HepG2 (cell line): Measurements from ENCODE around the gene CCDC88A. TPM values are rescaled to one million over a fixed set of nuclear protein-coding genes. Genes with fewer than 3 reads are reported as not detected.

Experiments used
- HMG20B ChIP-seq: conservative IDR thresholded peaks from 2 replicates; pipeline ENCODE4 v1.6.1; 2016; ENCODE audit warnings: missing genetic modification reagents, missing compliant biosample characterization
- HOXA3 ChIP-seq: sonication (generic); formaldehyde crosslinking; IDR thresholded peaks from 2 replicates; pipeline ENCODE4 v1.5.0; 2020; ENCODE audit warnings: missing genetic modification reagents
- KDM4B ChIP-seq: sonication (generic); formaldehyde crosslinking; IDR thresholded peaks from 2 replicates; pipeline ENCODE4 v1.4.0; 2020; ENCODE audit warnings: missing genetic modification reagents
- MBD4 ChIP-seq: IDR thresholded peaks from 2 replicates; pipeline ENCODE4 v1.6.1; 2012; ENCODE audit warnings: low read length, inconsistent platforms, borderline replicate concordance
- NFYB ChIP-seq: sonication (generic); formaldehyde crosslinking; IDR thresholded peaks from 2 replicates; pipeline ENCODE4 v1.4.0; 2020; ENCODE audit warnings: missing genetic modification reagents
- NR1H2 ChIP-seq: sonication (generic); formaldehyde crosslinking; IDR thresholded peaks from 2 replicates; pipeline ENCODE4 v1.8.1; 2022; ENCODE audit warnings: low read depth, missing genetic modification reagents, borderline replicate concordance
- NRL ChIP-seq: sonication (generic); formaldehyde crosslinking; IDR thresholded peaks from 2 replicates; pipeline ENCODE4 v1.5.0; 2020; ENCODE audit warnings: missing genetic modification reagents, mild to moderate bottlenecking, moderate library complexity, borderline replicate concordance
- PHB2 ChIP-seq: fragments of 450-650 bp; IDR thresholded peaks from 2 replicates; pipeline ENCODE4 v1.6.1; 2018; ENCODE audit not compliant: partially characterized antibody
- PHF21A ChIP-seq: sonication (generic); formaldehyde crosslinking; IDR thresholded peaks from 2 replicates; pipeline ENCODE4 v1.5.0; 2020; ENCODE audit warnings: mild to moderate bottlenecking, missing genetic modification reagents
- RAD51 ChIP-seq: fragments of 450-650 bp; IDR thresholded peaks from 2 replicates; pipeline ENCODE4 v1.6.1; 2016; ENCODE audit warnings: borderline replicate concordance
- SIN3B ChIP-seq: fragments of 150-350 bp; IDR thresholded peaks from 2 replicates; pipeline ENCODE4 v1.6.1; 2014; ENCODE audit warnings: low read length
- ZNF10 ChIP-seq: sonication (generic); formaldehyde crosslinking; IDR thresholded peaks from 2 replicates; pipeline ENCODE4 v1.4.0; 2020; ENCODE audit warnings: mild to moderate bottlenecking, low read depth, missing genetic modification reagents, borderline replicate concordance
- ZNF224 ChIP-seq: sonication (generic); formaldehyde crosslinking; IDR thresholded peaks from 2 replicates; pipeline ENCODE4 v1.5.0; 2020; ENCODE audit warnings: mild to moderate bottlenecking, missing genetic modification reagents
- ZNF430 ChIP-seq: sonication (generic); formaldehyde crosslinking; IDR thresholded peaks from 2 replicates; pipeline ENCODE4 v1.9.0; 2021; ENCODE audit warnings: mild to moderate bottlenecking, missing genetic modification reagents
- ZNF501 ChIP-seq: sonication (generic); formaldehyde crosslinking; IDR thresholded peaks from 2 replicates; pipeline ENCODE4 v1.5.1; 2020; ENCODE audit warnings: mild to moderate bottlenecking, moderate library complexity, missing genetic modification reagents
- ZNF652 ChIP-seq: IDR thresholded peaks from 2 replicates; pipeline ENCODE4 v1.6.1; 2016; ENCODE audit warnings: low read depth, borderline replicate concordance
- ZNF737 ChIP-seq: sonication (generic); formaldehyde crosslinking; IDR thresholded peaks from 2 replicates; pipeline ENCODE4 v1.5.0; 2020; ENCODE audit warnings: missing genetic modification reagents, mild to moderate bottlenecking, borderline replicate concordance
- ZNF782 ChIP-seq: sonication (generic); formaldehyde crosslinking; IDR thresholded peaks from 2 replicates; pipeline ENCODE4 v1.4.0; 2020; ENCODE audit warnings: missing genetic modification reagents, mild to moderate bottlenecking, borderline replicate concordance
- polyA plus RNA-seq, 8 experiments: library from polyadenylated mRNA; depleted of rRNA in 3 of 8; stranded (reverse) in 7 of 8; unstranded in 1 of 8; fragments of >200 nt; fragmentation: Illumina TruSeq in 4 of 8; extraction: Trizol in 4 of 8; gene quantifications; 2 replicates each; pipeline versions ENCODE4 v1.2.1 to v1.2.3, GENCODE V29; 2011 to 2016; ENCODE audit warnings: low read depth in 4 of 8, missing spikeins in 1 of 8, mixed read lengths in 1 of 8; ENCODE audit not compliant: insufficient read depth in 1 of 8
- total RNA-seq, 5 experiments: library from RNA; depleted of rRNA; stranded (reverse); fragments of >200 nt; fragmentation: Illumina TruSeq; extraction: Trizol; gene quantifications; 2 replicates each; pipeline ENCODE4 v1.2.3, GENCODE V29; 2016; ENCODE audit warnings: low read depth in 1 of 5
- TF ChIP-seq, protein P1 (sequence below): sonication (generic); formaldehyde crosslinking; IDR thresholded peaks from 2 replicates; pipeline ENCODE4 v1.4.0; 2020; ENCODE audit warnings: missing genetic modification reagents
- TF ChIP-seq, protein P2 (sequence below): sonication (generic); formaldehyde crosslinking; IDR thresholded peaks from 2 replicates; pipeline ENCODE4 v1.5.1; 2020; ENCODE audit warnings: mild to moderate bottlenecking, missing genetic modification reagents, moderate library complexity
- TF ChIP-seq, protein P3 (sequence below): sonication (generic); formaldehyde crosslinking; IDR thresholded peaks from 2 replicates; pipeline ENCODE4 v1.8.0; 2022; ENCODE audit warnings: missing genetic modification reagents, low read depth, mild to moderate bottlenecking, borderline replicate concordance
- TF ChIP-seq, protein P4 (sequence below): sonication (generic); formaldehyde crosslinking; IDR thresholded peaks from 2 replicates; pipeline ENCODE4 v1.4.0; 2020; ENCODE audit warnings: mild to moderate bottlenecking, low read depth, missing genetic modification reagents

The CCDC88A gene
- total and polyA plus RNA-seq, 2 of the 13 experiments (the other 11 are each of a cell fraction or from before 2014, with no cell fraction given): 43.2 to 84.1 TPM

DNA sequence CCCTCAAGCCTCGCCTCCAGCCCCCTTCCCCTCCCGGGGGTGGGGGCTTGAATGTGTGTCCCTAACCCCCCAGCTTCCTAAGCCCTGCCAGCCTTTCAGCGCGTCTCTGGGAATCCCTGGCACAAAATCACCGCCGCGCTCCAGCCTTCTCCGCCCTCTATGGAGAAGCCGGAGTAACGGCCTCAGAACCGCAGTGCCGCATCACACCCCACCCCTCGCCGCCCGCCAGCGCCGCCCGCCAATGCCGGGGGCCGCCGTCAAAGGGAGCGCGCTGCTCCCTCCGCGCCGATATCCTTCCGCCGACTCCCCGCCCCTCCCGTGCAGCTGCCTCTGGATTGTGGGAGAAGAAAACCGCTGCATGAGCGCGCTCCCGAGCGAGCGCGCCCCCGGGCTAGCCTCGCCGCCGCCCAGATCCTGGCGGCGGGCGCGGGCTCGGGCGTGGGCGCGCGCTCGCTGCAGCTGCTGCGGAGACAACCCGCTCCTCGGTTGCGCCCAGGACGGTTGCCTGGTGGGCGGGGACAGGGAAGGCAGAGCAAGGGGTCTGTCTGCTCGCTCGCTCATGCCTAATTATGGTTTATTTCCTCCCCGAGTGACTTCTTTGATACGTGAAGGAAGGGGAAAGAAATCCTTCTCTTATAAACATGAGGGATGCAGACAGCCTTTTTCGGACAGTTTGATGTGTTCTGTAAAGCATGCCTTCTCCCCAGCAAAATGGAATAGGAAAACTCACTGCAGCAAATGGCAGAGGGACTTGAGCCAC lies at the start of gene CCDC88A (continued):
- TF ChIP-seq, protein P1, sequence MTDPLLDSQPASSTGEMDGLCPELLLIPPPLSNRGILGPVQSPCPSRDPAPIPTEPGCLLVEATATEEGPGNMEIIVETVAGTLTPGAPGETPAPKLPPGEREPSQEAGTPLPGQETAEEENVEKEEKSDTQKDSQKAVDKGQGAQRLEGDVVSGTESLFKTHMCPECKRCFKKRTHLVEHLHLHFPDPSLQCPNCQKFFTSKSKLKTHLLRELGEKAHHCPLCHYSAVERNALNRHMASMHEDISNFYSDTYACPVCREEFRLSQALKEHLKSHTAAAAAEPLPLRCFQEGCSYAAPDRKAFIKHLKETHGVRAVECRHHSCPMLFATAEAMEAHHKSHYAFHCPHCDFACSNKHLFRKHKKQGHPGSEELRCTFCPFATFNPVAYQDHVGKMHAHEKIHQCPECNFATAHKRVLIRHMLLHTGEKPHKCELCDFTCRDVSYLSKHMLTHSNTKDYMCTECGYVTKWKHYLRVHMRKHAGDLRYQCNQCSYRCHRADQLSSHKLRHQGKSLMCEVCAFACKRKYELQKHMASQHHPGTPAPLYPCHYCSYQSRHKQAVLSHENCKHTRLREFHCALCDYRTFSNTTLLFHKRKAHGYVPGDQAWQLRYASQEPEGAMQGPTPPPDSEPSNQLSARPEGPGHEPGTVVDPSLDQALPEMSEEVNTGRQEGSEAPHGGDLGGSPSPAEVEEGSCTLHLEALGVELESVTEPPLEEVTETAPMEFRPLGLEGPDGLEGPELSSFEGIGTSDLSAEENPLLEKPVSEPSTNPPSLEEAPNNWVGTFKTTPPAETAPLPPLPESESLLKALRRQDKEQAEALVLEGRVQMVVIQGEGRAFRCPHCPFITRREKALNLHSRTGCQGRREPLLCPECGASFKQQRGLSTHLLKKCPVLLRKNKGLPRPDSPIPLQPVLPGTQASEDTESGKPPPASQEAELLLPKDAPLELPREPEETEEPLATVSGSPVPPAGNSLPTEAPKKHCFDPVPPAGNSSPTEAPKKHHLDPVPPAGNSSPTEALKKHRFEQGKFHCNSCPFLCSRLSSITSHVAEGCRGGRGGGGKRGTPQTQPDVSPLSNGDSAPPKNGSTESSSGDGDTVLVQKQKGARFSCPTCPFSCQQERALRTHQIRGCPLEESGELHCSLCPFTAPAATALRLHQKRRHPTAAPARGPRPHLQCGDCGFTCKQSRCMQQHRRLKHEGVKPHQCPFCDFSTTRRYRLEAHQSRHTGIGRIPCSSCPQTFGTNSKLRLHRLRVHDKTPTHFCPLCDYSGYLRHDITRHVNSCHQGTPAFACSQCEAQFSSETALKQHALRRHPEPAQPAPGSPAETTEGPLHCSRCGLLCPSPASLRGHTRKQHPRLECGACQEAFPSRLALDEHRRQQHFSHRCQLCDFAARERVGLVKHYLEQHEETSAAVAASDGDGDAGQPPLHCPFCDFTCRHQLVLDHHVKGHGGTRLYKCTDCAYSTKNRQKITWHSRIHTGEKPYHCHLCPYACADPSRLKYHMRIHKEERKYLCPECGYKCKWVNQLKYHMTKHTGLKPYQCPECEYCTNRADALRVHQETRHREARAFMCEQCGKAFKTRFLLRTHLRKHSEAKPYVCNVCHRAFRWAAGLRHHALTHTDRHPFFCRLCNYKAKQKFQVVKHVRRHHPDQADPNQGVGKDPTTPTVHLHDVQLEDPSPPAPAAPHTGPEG (CRISPR knock-in tag): peak; percentile 89
- TF ChIP-seq ZNF782 (CRISPR knock-in tag) (peak; percentile 88; the same call in 1 of the 2 replicates), PHB2 (no peak), SIN3B (no peak), ZNF10 (CRISPR knock-in tag) (no peak; the same call in 1 of the 2 replicates), NRL (peak; percentile 94), RAD51 (no peak), ZNF501 (CRISPR knock-in tag) (peak; percentile 100), ZNF224 (peak; percentile 77; the same call in 1 of the 2 replicates), HMG20B (CRISPR knock-in tag) (peak; percentile 98), NR1H2 (CRISPR knock-in tag) (no peak), ZNF430 (CRISPR knock-in tag) (peak; percentile 95), ZNF737 (CRISPR knock-in tag) (no peak), HOXA3 (CRISPR knock-in tag) (peak; percentile 97), KDM4B (CRISPR knock-in tag) (peak; percentile 92; the same call in 1 of the 2 replicates), NFYB (CRISPR knock-in tag) (peak; percentile 79), MBD4 (no peak), PHF21A (CRISPR knock-in tag) (peak; percentile 100), ZNF652 (CRISPR knock-in tag) (peak; percentile 30; the same call in 1 of the 2 replicates)
- TF ChIP-seq, protein P2, sequence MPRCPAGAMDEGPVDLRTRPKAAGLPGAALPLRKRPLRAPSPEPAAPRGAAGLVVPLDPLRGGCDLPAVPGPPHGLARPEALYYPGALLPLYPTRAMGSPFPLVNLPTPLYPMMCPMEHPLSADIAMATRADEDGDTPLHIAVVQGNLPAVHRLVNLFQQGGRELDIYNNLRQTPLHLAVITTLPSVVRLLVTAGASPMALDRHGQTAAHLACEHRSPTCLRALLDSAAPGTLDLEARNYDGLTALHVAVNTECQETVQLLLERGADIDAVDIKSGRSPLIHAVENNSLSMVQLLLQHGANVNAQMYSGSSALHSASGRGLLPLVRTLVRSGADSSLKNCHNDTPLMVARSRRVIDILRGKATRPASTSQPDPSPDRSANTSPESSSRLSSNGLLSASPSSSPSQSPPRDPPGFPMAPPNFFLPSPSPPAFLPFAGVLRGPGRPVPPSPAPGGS (CRISPR knock-in tag): peak; percentile 97
- TF ChIP-seq, protein P3, sequence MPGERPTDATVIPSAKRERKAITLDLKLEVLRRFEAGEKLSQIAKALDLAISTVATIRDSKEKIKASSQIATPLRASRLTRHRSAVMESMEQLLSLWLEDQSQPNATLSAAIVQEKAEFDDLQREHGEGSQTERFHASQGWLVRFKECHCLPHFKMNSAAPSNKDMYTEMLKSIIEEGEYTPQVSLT (CRISPR knock-in tag): peak; percentile 99; the same call in 1 of the 2 replicates
- TF ChIP-seq, protein P4, sequence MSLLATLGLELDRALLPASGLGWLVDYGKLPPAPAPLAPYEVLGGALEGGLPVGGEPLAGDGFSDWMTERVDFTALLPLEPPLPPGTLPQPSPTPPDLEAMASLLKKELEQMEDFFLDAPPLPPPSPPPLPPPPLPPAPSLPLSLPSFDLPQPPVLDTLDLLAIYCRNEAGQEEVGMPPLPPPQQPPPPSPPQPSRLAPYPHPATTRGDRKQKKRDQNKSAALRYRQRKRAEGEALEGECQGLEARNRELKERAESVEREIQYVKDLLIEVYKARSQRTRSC: 0 out of 2 replicates have a peak, but pooled peaks have one; percentile 75
